ENCODE results near the gene CCL4.
"Not testable (repeated sequence)": the region's sequence is repeated elsewhere in the genome, so short reads cannot be mapped to it uniquely, and the experiment has no call there.

The CCL4 gene

DNA sequence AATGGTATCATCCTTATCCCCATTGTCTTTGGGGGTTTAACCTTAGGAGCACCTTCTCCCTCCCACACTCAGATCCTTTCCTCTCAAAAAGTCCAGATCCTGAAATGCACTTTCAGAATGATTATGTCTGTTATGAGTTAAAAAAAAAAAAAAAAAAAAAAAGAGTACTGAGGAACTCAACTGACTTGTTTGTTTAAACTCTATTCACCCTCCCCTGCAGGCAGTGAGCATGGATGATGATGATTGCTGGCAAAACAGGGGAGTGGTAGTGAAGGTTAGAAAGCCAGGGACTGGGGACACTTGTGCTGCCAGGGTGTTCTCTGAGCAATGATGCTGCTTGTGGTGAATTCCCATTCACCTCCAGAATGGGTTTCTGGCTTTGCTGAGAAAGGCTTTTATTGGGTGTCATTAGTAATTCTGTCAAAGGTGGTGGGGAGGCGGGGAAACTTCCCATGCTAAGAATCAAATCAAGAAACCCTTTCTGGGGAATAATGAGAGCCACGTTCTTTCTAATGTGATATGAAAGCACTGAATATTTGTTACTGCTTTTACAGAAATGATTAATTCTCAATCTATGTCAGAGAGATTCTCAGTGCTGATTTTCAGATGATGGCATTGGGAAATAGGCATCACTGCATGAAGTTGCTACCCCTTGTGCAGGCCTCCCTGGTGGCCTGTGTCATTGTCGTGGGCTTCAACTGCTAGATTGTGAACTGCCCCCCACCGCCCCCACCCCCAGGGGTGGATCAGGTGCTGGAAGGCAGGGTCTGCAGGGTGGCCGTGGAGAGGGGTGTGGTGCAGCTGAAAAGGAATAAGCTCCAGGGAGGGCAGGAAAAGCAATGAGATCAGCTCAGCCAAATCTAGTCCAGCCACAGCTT lies 14.1 kb downstream of the CCL4 start:
- DNase-seq (ENCODE audit: low read depth in 2 of 2): no peak

DNA sequence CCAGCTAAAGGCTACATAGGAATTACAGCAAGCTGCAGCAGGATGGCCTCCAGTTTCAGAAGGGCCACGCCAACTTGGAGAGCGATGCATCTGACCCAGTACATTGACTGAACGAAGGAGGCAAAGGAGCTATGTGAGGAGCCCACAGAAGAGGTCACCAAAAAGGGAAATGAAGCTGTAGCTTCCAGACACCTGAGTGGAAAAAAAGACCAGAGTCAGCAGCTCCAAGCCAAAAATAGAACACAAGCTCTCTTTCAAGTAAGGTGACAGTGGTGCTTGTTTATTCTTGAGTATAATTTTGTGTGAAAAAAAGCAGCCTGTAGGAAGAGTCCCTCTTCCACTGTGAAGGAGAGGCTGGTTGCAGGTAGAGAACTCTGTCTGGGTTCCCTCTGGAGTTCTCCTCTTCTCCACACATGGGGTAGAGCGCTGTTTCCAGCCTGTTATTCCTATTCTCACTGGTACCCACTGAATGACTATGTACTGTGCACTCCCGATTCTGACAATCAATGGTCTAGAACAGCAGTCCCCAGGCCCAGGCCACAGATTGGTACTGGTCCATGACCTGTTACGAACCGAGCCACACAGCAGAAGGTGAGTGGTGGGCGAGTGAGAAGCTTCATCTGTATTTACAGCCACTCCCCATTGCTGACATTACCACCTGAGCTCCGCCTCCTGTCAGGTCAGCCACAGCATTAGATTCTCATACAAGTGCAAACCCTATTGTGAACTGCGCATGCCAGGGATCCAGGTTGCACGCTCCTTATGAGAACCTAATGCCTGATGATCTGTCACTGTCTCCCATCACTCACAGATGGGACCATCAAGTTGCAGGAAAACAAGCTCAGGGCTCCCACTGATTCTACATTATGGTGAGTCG lies 15.1 kb downstream of the CCL4 start:
- no peak for DNase-seq (ENCODE audit: low read depth in 2 of 2)

DNA sequence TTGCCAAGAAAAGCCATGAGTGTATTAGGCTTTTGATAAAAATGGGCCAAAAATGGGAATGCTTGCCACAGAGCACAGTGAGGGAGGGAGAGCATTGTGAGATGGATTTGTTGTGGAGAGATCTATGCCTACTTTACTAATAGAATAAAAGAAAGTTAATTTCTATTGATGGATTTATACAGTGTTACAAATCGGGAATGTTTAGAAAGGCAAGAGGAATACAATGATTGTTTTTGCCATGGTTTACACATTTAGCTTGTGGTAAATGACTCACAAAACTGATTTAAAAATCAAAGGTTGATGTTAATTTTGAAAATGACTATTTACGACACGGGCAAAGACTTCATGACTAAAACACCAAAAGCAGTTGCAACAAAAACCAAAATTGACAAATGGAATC lies 16.6 kb downstream of the CCL4 start:
- DNase-seq (ENCODE audit: low read depth in 2 of 2): no peak

DNA sequence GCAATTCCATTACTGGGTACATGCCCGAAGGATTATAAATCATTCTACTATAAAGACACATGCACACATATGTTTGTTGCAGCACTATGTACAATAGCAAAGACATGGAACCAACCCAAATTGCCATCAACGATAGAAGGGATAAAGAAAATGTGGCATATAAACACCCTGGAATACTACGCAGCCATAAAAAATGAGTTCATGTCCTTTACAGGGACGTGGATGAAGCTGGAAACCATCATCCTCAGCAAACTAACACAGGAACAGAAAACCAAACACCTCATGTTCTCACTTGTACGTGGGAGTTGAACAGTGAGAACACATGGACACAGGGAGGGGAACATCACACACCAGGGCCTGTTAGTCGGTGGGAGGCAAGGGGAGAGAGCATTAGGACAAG lies 17.5 kb downstream of the CCL4 start:
- not testable (repeated sequence) for DNase-seq (ENCODE audit: low read depth in 2 of 2)

DNA sequence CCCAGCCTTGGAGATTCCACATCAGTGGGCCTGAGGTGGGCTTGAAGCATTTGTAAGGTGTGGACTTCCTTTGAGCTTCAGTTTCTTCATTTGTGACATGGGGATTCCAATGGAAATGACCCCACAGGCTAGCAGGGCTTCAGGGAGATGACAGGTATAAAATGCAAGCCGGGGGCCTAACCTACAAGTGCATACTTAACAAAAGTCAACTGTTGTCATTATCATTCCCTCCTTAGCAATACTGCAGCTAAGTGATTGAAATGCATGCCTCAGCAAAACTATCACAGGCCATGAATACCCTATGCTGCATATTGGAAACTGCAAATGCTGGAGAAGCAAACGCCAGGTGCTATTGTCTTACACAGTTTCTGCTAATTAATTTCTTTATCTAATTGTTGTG lies 19.8 kb downstream of the CCL4 start:
- no peak for DNase-seq (ENCODE audit: low read depth in 2 of 2)

DNA sequence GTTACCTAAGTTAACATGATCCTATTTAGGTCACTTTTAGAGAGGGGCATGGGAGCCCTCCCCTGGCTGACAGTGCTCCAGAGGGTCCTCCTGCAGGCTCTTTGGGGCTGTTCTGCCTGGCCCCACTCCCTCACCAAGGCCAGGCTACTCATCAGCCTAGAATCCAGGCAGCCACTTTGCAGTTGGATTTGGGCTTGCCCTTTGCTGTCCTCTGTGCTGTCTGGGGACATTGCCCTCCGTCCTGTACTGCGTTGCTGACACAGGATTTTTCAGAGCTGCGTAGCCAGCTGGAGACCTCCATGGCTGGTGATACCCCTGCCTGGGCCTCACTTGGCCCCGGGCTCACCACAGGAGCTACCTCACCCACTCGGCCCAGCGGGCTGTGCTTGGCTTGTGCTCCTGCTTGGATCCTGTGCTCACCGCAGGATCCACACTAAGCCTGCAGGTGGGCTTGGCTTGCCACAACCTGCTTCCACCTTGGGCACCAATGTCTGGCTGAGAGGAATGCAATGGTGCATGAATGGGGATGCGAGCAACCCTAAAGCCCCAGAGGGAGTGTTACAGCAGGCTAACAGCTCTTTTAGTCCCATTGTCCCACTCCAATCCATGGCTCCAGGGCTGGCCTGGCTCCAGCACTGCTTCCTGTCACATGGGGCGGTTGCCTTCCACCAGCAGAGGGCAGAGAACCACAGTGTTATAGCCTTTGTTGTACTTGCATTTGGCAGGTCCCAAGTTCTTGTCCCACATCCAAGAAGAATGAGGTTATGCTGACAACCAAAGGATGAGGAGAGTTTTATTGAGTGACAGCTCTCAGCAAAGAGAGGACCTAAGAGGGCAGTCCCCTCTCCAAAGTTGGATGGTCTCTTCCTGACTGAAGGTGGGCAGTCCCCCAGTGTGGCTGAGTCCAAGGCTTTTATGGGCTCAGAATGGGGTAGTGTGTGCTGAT lies 21.5 kb downstream of the CCL4 start:
- DNase-seq (ENCODE audit: low read depth in 2 of 2): no peak

DNA sequence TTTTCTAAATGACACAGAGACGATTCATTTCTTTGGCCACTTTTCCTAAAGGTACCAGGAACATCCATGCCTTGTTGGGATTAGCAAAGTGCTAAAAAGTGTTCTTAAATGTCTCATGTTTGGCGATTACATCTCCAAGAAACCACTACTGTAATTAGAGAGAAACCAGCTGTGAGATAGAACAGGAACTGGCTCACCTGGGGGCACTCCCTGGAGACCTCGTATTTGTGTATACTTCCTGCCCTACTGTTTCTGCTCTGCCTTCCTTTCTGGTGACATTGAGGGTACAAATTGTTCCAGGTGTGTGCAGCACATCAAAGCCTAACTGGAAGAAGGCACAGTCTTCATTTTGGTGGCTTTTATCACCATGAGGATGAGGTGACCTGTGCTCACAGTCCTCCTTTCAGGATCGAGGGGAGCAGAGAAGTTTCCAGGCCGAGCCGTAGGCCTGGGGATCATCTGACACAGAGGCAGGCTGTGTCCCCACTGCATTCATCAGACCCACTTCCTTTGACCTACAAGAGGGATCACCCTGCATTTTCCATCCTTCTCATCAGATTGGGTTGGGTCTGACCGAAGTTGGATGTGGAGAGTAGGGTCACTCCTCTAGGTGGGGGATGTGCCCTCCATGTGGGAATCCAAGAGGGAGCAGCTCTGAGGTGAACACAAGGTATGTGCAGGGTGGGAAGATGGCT lies 23.7 kb downstream of the CCL4 start:
- DNase-seq (ENCODE audit: low read depth in 2 of 2): no peak

DNA sequence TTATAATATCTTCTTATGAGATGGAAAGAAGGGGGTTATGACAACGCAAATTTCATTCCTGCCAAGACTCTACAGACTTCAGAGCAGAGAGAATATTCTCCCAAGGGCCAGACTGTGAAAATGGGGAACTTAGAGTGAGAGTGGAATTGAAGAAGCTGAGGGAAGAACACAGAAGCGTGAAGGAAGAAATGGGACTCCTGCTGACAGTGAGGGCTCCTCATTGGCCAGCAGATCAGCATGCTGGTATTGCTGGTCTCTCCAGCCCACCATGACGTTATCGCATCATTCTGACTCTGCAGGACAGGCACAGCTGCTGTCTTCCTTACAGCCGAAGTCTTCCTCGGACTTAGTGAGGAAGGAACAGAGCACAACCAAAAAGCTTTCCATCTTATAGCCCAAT lies 24.3 kb downstream of the CCL4 start:
- no peak for DNase-seq (ENCODE audit: low read depth in 2 of 2)

DNA sequence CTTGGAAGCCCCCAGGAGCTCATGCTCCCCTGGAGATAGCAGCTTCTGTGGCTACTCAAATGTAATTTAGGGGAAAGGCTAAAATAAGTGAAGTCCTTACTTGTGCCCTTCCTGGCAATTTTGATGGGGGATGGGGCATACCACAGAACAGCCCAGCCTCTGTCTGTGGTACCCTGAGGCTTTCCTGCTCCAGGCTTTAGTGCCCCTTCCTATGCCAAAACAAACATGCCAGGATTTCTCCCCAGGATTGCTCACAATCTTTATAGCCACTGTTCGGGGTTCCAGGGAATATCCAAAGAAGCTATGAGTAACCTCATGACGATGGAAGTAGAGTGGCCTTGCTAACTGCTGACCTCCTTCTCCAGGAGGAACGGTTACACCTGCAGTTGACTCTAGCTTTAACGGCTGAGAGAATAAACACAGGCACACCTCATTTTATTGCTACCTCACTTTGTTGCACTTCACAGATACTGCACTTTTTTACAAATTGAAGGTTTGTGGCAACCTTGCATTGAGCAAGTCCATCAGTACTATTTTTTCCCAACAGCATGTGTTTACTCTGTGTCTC lies 24.9 kb downstream of the CCL4 start:
- no peak for DNase-seq (ENCODE audit: low read depth in 2 of 2)

DNA sequence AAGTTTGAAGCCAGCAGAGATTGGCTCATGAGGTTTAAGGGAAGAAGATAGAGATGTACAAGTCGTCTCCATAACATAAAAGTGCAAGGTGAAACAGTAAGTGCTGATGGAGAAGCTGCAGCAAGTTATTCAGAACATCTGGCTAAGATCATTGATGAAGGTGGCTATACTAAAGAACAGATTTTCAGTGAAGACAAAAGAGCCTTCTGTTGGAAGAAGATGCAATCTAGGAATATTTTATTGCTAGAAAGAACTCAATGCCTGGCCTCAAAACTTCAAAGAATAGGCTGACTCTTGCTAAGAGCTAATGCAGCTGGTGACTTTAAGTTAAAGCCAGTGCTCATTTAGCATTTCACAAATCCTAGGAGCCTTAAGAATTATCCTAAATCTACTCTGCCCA lies 26.0 kb downstream of the CCL4 start:
- DNase-seq (ENCODE audit: low read depth in 2 of 2): no peak

DNA sequence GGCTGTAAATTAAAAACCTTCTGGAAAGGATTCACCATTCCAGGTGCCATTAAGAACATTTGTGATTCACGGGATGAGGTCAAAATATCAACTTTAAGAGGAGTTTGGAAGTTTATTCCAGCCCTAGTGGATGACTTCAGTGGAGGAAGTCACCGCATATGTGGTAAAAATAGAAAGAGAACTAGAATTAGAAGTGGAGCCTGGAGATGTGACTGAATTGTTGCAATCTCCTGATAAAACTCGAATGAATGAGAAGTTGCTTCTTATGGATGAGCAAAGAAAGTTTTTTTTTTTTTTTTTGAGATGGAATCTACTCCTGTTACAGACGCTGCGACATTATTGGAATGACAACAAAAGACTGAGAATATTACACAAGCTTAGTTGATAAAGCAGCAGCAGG lies 26.7 kb downstream of the CCL4 start:
- no peak for DNase-seq (ENCODE audit: low read depth in 2 of 2)

DNA sequence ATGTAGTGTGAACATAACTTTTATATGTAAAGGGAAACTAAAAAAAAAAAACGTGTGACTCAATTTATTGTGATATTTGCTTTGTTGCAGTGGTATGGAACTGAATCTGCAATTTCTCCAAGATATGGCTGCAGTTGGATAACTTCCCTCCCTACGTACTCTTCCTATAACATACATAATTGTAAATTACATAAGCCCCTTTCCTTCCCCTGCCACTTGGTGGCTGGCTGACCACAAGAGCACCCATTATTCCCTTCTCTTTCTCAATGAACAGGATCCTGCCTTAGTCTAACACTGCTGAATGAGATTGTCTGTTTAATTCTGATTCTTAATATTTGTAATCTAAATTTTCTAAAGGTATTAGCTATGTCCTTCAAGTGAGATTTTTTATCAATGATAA lies 27.8 kb downstream of the CCL4 start:
- DNase-seq (ENCODE audit: low read depth in 2 of 2): no peak

DNA sequence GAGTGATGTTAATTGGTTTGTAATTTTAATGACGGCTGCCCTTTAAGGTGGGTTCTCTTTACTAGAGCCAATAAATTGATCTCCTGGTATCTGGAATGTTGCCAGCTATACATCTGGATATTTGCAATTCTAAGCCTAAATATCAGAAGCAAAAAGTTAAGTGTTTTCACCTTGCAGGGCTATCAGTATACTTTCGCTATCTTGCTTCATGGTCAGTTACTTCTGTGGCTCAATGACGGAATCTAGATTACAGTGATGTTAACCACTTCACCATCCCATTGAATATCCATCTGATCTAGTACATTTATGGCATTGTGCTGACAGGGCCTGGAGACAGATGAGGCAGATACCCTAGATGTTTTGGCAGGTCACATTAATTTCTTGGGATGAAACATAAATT lies 28.3 kb downstream of the CCL4 start:
- no peak for DNase-seq (ENCODE audit: low read depth in 2 of 2)

DNA sequence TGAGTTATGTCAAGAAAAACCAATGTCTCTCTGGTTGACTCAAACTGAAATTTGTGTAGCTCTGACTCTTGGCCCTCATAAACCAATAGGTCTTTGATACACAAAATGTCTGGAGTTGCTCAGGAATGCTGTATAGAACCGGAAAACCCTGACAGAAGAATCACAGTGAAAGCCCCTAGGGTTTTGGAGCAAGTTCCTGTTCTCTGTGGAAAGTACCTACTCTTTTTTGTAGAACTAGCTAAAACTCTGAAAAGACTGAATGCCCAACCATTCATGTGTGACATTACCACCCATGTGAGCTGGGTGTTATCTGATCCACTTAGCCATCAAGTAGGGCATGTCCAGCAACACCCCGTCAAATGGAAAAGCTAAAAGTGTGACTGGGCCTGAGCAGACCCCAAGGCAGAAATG lies 28.8 kb downstream of the CCL4 start:
- DNase-seq (ENCODE audit: low read depth in 2 of 2): no peak

DNA sequence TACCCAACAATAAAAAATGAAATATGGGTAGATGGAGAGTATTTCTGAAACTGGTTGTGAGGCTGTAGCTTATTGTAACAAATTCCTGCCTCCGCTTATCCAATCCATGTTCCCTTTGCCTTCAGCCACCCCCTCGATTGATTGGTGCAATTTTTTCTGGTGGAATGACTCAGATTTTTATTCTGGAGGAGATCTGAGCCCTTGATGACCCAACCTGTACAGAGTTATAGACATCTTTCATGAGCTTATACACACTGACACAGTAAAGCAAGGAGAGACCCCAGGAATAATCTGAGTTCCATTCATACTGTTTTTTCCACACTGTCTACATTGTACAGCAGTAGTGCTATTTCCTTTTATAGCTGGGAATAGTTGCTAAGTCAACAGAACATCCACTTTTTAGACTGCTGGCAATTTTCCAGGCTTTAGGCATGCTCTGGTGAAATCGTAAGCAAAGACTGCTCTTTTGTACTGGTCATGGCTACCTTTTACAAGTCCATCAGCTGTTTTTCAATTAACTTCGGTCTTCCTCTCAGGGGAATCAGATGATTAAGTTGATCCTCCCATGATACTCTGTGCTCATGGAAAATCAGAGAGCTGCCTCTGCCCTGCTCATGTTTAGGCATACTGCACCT lies 30.1 kb downstream of the CCL4 start:
- no peak for DNase-seq (ENCODE audit: low read depth in 2 of 2)

DNA sequence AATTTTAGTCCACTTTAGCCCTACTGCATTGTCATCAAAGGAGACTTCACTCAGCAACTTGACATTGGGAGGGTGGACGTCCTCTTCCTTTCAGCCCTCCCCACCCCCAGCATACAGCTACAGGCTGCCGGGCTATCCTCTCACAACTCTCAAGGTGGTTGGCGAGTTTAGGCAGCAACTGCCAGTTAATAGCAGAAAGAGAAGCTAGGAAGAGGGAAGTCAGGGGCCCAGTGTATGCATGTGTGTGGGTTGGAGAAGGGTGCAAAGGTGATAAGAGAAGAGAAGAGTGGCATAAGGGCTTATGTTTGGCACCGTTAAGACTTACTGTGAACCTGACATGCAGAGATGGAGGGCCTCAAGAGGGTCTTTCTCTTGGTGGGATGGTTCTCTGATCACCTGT lies 31.8 kb downstream of the CCL4 start:
- no peak for DNase-seq (ENCODE audit: low read depth in 2 of 2)

DNA sequence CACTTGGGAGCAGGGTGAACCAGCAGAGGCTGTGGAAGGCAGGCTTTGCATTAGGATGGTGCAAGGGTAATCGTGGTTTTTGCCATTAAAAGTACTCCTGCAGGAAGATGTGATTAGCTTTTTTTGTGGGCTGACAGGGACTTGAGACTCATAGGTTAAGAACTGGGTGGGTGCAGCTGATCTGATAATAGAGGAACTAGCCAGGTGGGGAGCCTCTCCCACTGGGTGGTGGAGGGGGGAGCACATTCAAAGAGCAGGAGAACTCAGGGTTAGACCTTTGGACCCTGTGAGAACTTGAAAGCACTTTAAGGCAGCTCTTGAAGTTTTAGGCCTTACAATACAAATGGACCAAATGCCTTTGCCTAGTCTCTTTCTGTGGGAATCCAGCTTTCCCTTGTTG lies 32.4 kb downstream of the CCL4 start:
- no peak for DNase-seq (ENCODE audit: low read depth in 2 of 2)

DNA sequence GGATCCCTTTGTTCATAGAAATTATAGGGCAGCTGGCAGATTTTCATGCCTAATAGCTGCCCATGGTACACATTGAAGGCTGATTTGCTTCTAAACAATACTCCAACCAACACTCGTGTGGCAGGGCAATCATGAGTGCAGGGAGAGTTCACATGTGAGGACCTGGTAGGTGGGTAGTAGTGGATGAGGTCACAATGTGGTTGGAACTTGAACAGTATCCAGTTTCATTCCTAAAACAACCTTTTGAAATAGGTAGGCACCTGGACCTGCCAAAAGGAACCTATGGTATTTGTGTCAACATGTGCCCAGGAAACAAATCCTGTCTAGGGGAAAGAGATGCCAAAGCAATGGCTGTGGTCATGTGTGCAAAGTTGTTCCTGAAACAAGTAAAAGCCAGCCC lies 32.8 kb downstream of the CCL4 start:
- DNase-seq (ENCODE audit: low read depth in 2 of 2): no peak

DNA sequence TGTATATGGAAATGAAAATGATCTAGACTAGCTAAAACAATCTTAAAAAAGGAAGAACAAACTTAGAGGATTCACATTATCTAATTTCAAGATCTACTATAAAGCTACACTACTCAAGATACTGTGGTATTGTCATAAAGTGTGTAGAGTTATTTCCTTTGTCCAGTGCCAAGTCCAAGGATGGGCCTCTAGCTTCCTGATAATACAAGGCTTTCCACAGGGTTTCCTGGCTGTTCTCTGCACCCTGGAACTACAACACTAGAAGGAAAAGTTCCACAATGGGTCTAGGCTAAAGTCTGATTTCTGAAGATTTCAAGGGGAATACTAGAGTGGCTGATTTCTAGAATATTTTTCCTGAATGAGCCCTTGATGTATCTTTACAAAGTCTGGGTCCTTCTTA lies 38.6 kb downstream of the CCL4 start:
- no peak for DNase-seq (ENCODE audit: low read depth in 2 of 2)

DNA sequence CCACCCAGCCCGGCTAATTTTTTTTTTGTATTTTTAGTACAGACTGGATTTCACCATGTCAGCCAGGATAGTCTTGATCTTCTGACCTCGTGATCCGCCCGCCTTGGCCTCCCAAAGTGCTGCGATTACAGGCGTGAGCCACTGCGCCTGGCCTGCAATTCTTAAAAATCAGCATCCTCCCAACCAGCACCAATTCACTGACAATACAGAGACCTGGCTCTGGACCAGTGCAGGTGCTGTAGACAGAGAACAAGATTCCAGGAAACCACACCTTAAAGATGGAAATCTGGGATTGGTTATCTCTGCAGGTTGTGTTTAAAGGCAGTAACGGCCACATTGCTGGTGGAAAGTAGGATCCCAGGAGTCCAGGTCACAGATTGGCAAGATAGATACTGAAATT lies 39.2 kb downstream of the CCL4 start:
- DNase-seq (ENCODE audit: low read depth in 2 of 2): no peak

All from fibroblast of skin of left biceps (primary cell).